HCT116 (cell line): ENCODE results near the gene TCF12. TPM values are rescaled to one million over a fixed set of nuclear protein-coding genes. Genes with fewer than 3 reads are reported as not detected.

ENCODE experiments used
- ATAC-seq: fragments of 200-7000 bp; cut with Tn5 transposase; 2 replicates; pipeline ENCODE4 v1.9.1; 2020; ENCODE audit warnings: mild to moderate bottlenecking, moderate library complexity
- BruUV-seq: library from RNA; stranded (reverse); fragments of 400-500 nt; replicated peaks from 2 replicates; lab custom pipeline; 2021; lab: Mats Ljungman, UMichigan
- CTCF ChIA-PET: fragments of 300-600 bp; sonication (Branson Sonifier 250); formaldehyde crosslinking; loops from one replicate; lab custom pipeline; 2021; ENCODE audit warnings: antibody characterized with exemption; lab: Charles Lee
- POLR2A ChIA-PET: fragments of 300-600, 350-600 bp; sonication (Branson Sonifier 250); formaldehyde crosslinking; loops from one replicate; lab custom pipeline; 2021; ENCODE audit warnings: antibody characterized with exemption; lab: Charles Lee
- RAD21 ChIA-PET, 2 experiments: fragments of 300-600 bp; sonication (Branson Sonifier 250); formaldehyde crosslinking; loops; one replicate each; lab custom pipeline; 2023; ENCODE audit warnings: low total read pairs in 2 of 2; ENCODE audit not compliant: uncharacterized antibody in 2 of 2, unreplicated experiment in 2 of 2, low non-redundant PET in 1 of 2; lab: Charles Lee
- DNase-seq: peaks from one replicate; pipeline ENCODE4 v3.0.0-alpha.2; 2010; ENCODE audit warnings: low read depth, low spot score
- H2AFZ ChIP-seq: fragments of 200-600 bp; shearing (Covaris generic), sonication (generic); 2 replicates; pipeline ENCODE4 v1.6.1; 2017; ENCODE audit warnings: low read depth, mixed run types, mixed read lengths, antibody characterized with exemption, low read length; ENCODE audit not compliant: poor library complexity, severe bottlenecking
- H3K27ac ChIP-seq: 2 replicates; pipeline ENCODE4 v1.5.1; 2012; ENCODE audit warnings: low read depth, low read length
- H3K27me3 ChIP-seq: fragments of 200-600 bp; sonication (generic); 2 replicates; pipeline ENCODE4 v1.6.1; 2016; ENCODE audit warnings: mixed run types, low read length, mixed read lengths; ENCODE audit not compliant: insufficient read depth
- H3K36me3 ChIP-seq, 2 experiments: fragments of 200-500 bp in 1 of 2; fragments of 200-600 bp in 1 of 2; sonication (Bioruptor generic) in 1 of 2; sonication (generic) in 1 of 2; 2 replicates each; pipeline versions ENCODE4 v1.5.1 to v1.6.1; 2014 to 2016; ENCODE audit warnings: low read length in 2 of 2, inconsistent platforms in 1 of 2, mixed read lengths in 1 of 2, mixed run types in 1 of 2; ENCODE audit not compliant: insufficient read depth in 2 of 2, control insufficient read depth in 1 of 2
- H3K4me1 ChIP-seq, 2 experiments: fragments of 200-600 bp in 1 of 2; sonication (generic) in 1 of 2; 2 replicates each; pipeline versions ENCODE4 v1.5.1 to v1.6.1; 2012 to 2017; ENCODE audit warnings: low read length in 2 of 2, inconsistent platforms in 1 of 2, mild to moderate bottlenecking in 1 of 2, mixed read lengths in 1 of 2, mixed run types in 1 of 2, moderate library complexity in 1 of 2; ENCODE audit not compliant: insufficient read depth in 2 of 2, control insufficient read depth in 1 of 2
- H3K4me2 ChIP-seq: fragments of 200-600 bp; sonication (generic); 2 replicates; pipeline ENCODE4 v1.6.1; 2017; ENCODE audit warnings: mixed run types, low read length, mixed read lengths
- H3K4me3 ChIP-seq, 2 experiments: fragments of 200-600 bp in 1 of 2; sonication (generic) in 1 of 2; replicated peaks in 1 of 2; 2 replicates each; pipeline ENCODE4 v1.5.1; 2011 to 2016; ENCODE audit warnings: low read length in 2 of 2, control low read depth in 1 of 2, low read depth in 1 of 2, mild to moderate bottlenecking in 1 of 2, mixed read lengths in 1 of 2, mixed run types in 1 of 2
- H3K79me2 ChIP-seq: fragments of 200-600 bp; sonication (generic); 2 replicates; pipeline ENCODE4 v1.6.1; 2017; ENCODE audit warnings: mild to moderate bottlenecking, mixed run types, low read length, moderate library complexity, mixed read lengths; ENCODE audit not compliant: insufficient read depth
- H3K9ac ChIP-seq: fragments of 200-600 bp; sonication (generic); 2 replicates; pipeline ENCODE4 v1.6.1; 2016; ENCODE audit warnings: low read length, mixed read lengths
- H3K9me2 ChIP-seq: fragments of 200-600 bp; sonication (generic), shearing (Covaris generic); 2 replicates; pipeline ENCODE4 v1.6.1; 2017; ENCODE audit warnings: mixed run types, mild to moderate bottlenecking, moderate library complexity; ENCODE audit not compliant: insufficient read depth
- H3K9me3 ChIP-seq, 2 experiments: fragments of 200-500 bp in 1 of 2; fragments of 200-600 bp in 1 of 2; sonication (Bioruptor generic) in 1 of 2; sonication (generic) in 1 of 2; 2 replicates each; pipeline ENCODE4 v1.6.1; 2014 to 2017; ENCODE audit warnings: low read length in 2 of 2, mixed read lengths in 2 of 2, inconsistent platforms in 1 of 2, low read depth in 1 of 2, mild to moderate bottlenecking in 1 of 2, mixed run types in 1 of 2, moderate library complexity in 1 of 2; ENCODE audit not compliant: control insufficient read depth in 1 of 2, insufficient read depth in 1 of 2
- H4K20me1 ChIP-seq: fragments of 200-600 bp; sonication (generic), shearing (Covaris generic); 2 replicates; pipeline ENCODE4 v1.6.1; 2017; ENCODE audit warnings: mixed run types, mild to moderate bottlenecking, moderate library complexity; ENCODE audit not compliant: insufficient read depth
- CBX3 ChIP-seq: IDR thresholded peaks from 2 replicates; pipeline ENCODE4 v1.6.1; 2012; ENCODE audit warnings: low read depth
- CTCF ChIP-seq, 3 experiments: fragments of 200-600 bp in 1 of 3; sonication (generic) in 1 of 3; IDR thresholded peaks in 2 of 3; conservative IDR thresholded peaks in 1 of 3; 2 replicates each; pipeline ENCODE4 v1.5.1; 2012 to 2017; ENCODE audit warnings: low read depth in 2 of 3, low read length in 2 of 3, antibody characterized with exemption in 1 of 3, borderline replicate concordance in 1 of 3, control low read depth in 1 of 3, mild to moderate bottlenecking in 1 of 3, mixed read lengths in 1 of 3, mixed run types in 1 of 3, moderate library complexity in 1 of 3; ENCODE audit not compliant: insufficient read depth in 1 of 3
- EGR1 ChIP-seq: IDR thresholded peaks from 2 replicates; pipeline ENCODE4 v1.6.1; 2012; ENCODE audit warnings: low read depth
- EZH2phosphoT487 ChIP-seq: fragments of 200-600 bp; IDR thresholded peaks from 2 replicates; pipeline ENCODE4 v1.6.1; 2018; ENCODE audit warnings: antibody characterized with exemption, borderline replicate concordance
- FOSL1 ChIP-seq: IDR thresholded peaks from 2 replicates; pipeline ENCODE4 v1.6.1; 2012; ENCODE audit warnings: low read depth
- MAX ChIP-seq: IDR thresholded peaks from 2 replicates; pipeline ENCODE4 v1.6.1; 2012
- POLR2AphosphoS5 ChIP-seq: IDR thresholded peaks from 2 replicates; pipeline ENCODE4 v1.6.1; 2011; ENCODE audit warnings: mild to moderate bottlenecking, low read depth, low read length, moderate library complexity
- REST ChIP-seq: IDR thresholded peaks from 2 replicates; pipeline ENCODE4 v1.6.1; 2012; ENCODE audit warnings: low read depth
- SP1 ChIP-seq: IDR thresholded peaks from 2 replicates; pipeline ENCODE4 v1.6.1; 2012; ENCODE audit warnings: low read depth
- SRF ChIP-seq: IDR thresholded peaks from 2 replicates; pipeline ENCODE4 v1.6.1; 2012; ENCODE audit warnings: low read depth
- TCF7L2 ChIP-seq: IDR thresholded peaks from 2 replicates; pipeline ENCODE4 v1.7.0; 2011; ENCODE audit warnings: borderline replicate concordance, inconsistent platforms; ENCODE audit not compliant: insufficient read depth, insufficient read length; ENCODE audit errors: extremely low read depth
- YY1 ChIP-seq: IDR thresholded peaks from 2 replicates; pipeline ENCODE4 v1.6.1; 2011; ENCODE audit warnings: low read length, low read depth, moderate library complexity, mild to moderate bottlenecking; ENCODE audit not compliant: insufficient replicate concordance; ENCODE audit errors: extremely low read depth
- intact Hi-C: fragments of 100-400 bp; cut with micrococcal nuclease; formaldehyde crosslinking; loops from 2 replicates; pipeline ENCODE4 v1.10.0; 2022
- total RNA-seq: library from RNA; stranded (reverse); gene quantifications from one replicate; pipeline ENCODE4 v1.2.1, GENCODE V29; 2021; ENCODE audit not compliant: unreplicated experiment

The TCF12 gene
- total RNA-seq, 1 experiment from 2014 or later: 71.6 TPM

GRCh38 chr15:57236561-57237300 is 318.3 kb downstream of the TCF12 start:
- CTCF ChIA-PET: no interaction called here
- H3K4me2 ChIP-seq: no peak overlapping the region
- H3K4me1 ChIP-seq: no peaks in the 10 kb centered on the region
- no peaks in the 10 kb centered on the region for H3K27me3 ChIP-seq
- intact Hi-C loops: no loop called here
- H3K9ac ChIP-seq: no peak overlapping the region
- DNase-seq: no peak
- H4K20me1 ChIP-seq: no peaks in the 10 kb centered on the region
- RAD21 ChIA-PET: no interaction called here
- no TSS peak for BruUV-seq
- TF ChIP-seq EGR1 (no peak), REST (no peak), YY1 (no peak), FOSL1 (no peak), CTCF (IDR thresholded peaks at IDR 0.05 in 2 of 3, conservative IDR thresholded peaks at IDR 0.05 in 1 of 3; ENCODE audit: borderline replicate concordance in 1 of 3, insufficient read depth in 1 of 3, low read depth in 2 of 3, low read length in 2 of 3) (no peak), SRF (no peak), CBX3 (no peak), MAX (no peak), POLR2AphosphoS5 (no peak), SP1 (no peak), EZH2phosphoT487 (no peak), TCF7L2 (no peak)
- no peak overlapping the region for H2AFZ ChIP-seq
- no peaks in the 10 kb centered on the region for H3K79me2 ChIP-seq
- H3K9me3 ChIP-seq: no peaks in the 10 kb centered on the region
- H3K4me3 ChIP-seq: no peak overlapping the region
- H3K27ac ChIP-seq: no peak overlapping the region
- POLR2A ChIA-PET: no interaction called here
- no peak for ATAC-seq
- 0 out of 4 replicates have a peak, but pooled peaks cover 0 to 6% of the 10 kb centered on the region in 2 experiments for H3K36me3 ChIP-seq
- H3K9me2 ChIP-seq: no peaks in the 10 kb centered on the region
